HUES48 (cell line): ENCODE data around the gene RAPGEF2.

ENCODE experiments used
- H3K27ac ChIP-seq: one replicate; pipeline ENCODE4 v1.7.0; 2013; ENCODE audit warnings: low read depth, low read length, inconsistent platforms
- H3K27me3 ChIP-seq: 2 replicates; pipeline ENCODE4 v1.6.1; 2013; ENCODE audit warnings: mild to moderate bottlenecking, low read length; ENCODE audit not compliant: control insufficient read depth, insufficient read depth
- H3K36me3 ChIP-seq: 2 replicates; pipeline ENCODE4 v1.6.1; 2013; ENCODE audit warnings: low read length; ENCODE audit not compliant: control insufficient read depth, insufficient read depth
- H3K4me1 ChIP-seq: 2 replicates; pipeline ENCODE4 v1.6.1; 2013; ENCODE audit warnings: mild to moderate bottlenecking, low read length; ENCODE audit not compliant: control insufficient read depth, insufficient read depth
- H3K4me3 ChIP-seq: 2 replicates; pipeline ENCODE4 v1.5.1; 2013; ENCODE audit warnings: mild to moderate bottlenecking, low read depth, low read length
- H3K9ac ChIP-seq: 2 replicates; pipeline ENCODE4 v1.6.1; 2013; ENCODE audit warnings: mild to moderate bottlenecking, low read depth, low read length, moderate library complexity
- H3K9me3 ChIP-seq: 2 replicates; pipeline ENCODE4 v1.6.1; 2013; ENCODE audit warnings: low read length; ENCODE audit not compliant: control insufficient read depth, insufficient read depth

Gene RAPGEF2

DNA sequence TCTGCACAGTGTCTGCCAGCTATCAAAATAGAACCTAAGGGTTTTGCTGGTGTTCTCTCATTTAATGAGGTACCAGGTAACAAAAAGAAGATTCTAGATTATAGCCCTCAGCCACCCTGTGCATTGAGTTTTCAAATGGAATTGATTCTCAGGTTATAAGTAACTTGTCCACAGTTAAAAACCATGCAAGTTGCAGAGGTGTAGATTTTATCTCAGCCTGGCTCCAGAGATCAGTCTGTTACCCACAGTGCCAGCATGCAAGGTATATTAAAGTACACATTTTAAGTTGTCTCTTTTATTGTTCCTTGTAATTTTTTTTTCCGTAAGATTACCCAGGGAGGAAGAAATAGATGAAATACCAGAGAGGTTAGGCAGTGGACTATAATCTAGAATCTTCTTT, 59.7 kb downstream of the RAPGEF2 start:
- Histone ChIP-seq H3K4me3 (no peak overlapping the region), H3K27me3 (no peaks in the 10 kb centered on the region), H3K9ac (no peak overlapping the region), H3K27ac (no peak overlapping the region), H3K36me3 (no peaks in the 10 kb centered on the region), H3K9me3 (no peaks in the 10 kb centered on the region), H3K4me1 (peaks cover 15% of the 10 kb centered on the region)

DNA sequence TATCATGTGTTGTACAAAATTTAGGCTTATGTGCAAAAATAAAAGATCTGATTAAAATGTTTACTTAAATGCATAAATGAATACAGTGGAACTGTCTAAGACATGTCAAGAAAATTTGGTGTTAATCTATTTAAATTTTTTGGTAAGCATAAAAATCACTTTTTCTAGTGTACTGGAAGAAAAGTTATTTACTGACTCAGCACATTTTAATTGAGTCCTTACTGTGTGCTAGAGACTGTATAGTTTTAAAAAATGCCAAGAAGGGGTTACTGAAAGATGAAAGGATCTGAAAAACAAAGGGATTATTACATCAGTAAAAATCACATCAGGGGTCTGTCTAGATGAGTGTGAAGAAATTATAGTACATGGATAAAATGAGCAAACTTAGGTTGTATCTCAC, 60.6 kb downstream of the RAPGEF2 start:
- H3K27me3 ChIP-seq = no peaks in the 10 kb centered on the region
- H3K4me1 ChIP-seq = peaks cover 13% of the 10 kb centered on the region
- no peaks in the 10 kb centered on the region for H3K36me3 ChIP-seq
- H3K9ac ChIP-seq = no peak overlapping the region
- H3K4me3 ChIP-seq = no peak overlapping the region
- no peaks in the 10 kb centered on the region for H3K9me3 ChIP-seq
- H3K27ac ChIP-seq = no peak overlapping the region

DNA sequence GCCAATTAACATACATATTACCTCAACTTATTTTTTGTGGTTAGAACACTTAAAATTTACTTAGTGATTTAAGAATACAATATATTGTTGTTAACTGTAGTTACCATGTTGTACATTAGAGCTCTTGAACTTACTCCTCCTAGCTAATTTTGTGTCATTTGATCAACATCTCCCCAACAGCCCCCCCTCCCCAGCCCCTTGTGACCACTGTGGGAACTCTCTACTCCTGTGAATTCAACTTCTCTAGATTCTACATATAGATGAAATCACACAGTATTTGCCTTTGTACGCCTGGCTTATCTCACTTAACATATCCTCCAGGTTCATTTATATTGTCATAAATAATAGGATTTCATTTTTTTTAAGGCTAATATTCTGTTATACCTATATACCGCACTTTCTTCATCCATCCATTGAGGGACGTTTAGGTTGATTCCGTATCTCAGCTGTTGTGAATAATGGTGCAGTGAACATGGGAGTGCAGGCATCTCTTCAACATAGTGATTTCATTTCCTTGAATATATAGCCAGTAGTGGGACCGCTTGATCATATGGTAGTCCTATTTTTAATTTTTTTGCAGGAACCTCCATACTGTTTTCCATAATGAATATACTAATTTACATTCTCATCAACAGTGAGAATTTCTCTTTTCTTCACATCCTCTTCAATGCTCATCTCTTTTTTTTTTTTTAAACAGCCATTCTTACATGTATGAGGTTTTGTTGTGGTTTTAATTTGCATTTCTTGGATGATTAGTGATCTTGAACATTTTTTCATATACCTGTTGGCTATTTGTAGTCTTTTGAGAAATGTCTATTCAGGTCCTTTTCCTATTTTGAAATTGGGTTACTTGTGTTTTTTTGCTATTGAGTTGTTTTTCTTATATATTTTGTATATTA, 66.8 kb downstream of the RAPGEF2 start:
- peaks cover 29% of the 10 kb centered on the region for H3K4me1 ChIP-seq
- no peak overlapping the region for H3K27ac ChIP-seq
- no peaks in the 10 kb centered on the region for H3K9me3 ChIP-seq
- H3K9ac ChIP-seq = no peak overlapping the region
- H3K4me3 ChIP-seq = no peak overlapping the region
- no peaks in the 10 kb centered on the region for H3K36me3 ChIP-seq
- no peaks in the 10 kb centered on the region for H3K27me3 ChIP-seq

DNA sequence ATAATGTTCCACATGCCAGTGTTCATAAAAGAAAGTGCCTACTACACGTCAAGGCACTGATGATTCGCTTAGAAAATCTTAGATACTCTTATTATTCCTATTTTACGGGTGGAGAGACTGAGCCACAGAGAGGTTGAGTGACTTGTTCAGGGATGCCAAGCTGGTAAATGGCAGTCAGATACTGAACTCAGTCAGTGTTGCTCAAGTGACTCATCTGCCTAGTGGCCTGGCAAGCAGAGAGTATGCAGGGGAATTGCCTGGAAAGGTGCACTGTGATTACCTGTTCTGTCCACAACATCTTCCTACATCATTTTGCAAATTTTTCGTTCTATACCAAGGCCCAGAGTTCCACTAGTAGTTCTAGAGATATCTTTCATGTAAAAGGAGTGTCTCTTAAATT, 68.4 kb downstream of the RAPGEF2 start:
- Histone ChIP-seq H3K4me3 (no peak overlapping the region), H3K27me3 (no peaks in the 10 kb centered on the region), H3K9ac (no peak overlapping the region), H3K4me1 (peaks cover 44% of the 10 kb centered on the region), H3K36me3 (no peaks in the 10 kb centered on the region), H3K9me3 (no peaks in the 10 kb centered on the region), H3K27ac (no peak overlapping the region)

DNA sequence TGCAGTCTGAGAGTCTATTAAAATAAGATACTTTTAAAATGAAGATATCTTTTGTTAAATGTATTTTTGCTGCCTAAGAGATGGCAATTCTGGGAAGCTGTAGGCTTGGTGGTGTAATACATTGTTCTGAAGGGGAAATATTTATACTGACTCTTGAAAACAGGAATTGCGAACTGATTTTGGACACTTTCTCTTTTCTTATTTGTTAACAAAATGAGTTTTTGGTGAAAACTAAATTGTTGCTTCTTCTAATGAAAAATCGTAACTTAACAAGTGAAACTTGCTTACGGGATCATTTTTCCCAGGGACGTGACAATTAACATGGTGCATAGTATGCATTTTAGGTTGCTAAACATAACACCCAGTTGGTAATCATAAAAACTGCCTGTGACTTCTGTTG, 71.0 kb downstream of the RAPGEF2 start:
- peaks cover 54% of the 10 kb centered on the region for H3K4me1 ChIP-seq

DNA sequence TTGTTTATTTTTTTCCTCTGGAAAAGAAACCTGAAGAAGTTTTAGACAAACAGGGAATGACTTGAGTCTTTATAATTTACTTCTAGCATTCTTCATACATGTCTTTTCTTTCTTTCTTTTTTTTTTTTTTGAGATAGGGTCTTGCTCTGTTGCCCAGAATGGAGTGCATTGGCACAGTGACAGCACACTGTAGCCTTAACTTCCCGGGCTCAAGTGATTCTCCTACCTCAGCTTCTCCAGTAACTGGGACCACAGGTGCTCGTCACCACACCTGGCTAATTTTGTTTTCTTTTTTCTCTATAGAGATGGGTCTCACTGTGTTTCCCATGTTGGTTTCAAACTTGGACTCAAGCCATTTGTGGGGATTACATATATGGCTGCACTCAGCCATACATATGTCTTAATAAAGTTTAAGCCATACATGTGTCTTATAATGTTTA, 71.8 kb downstream of the RAPGEF2 start:
- no peaks in the 10 kb centered on the region for H3K27me3 ChIP-seq
- H3K4me3 ChIP-seq = no peak overlapping the region
- H3K27ac ChIP-seq = peak overlapping the region; percentile 94
- no peaks in the 10 kb centered on the region for H3K9me3 ChIP-seq
- peaks cover 62% of the 10 kb centered on the region for H3K4me1 ChIP-seq
- H3K9ac ChIP-seq = no peak overlapping the region
- no peaks in the 10 kb centered on the region for H3K36me3 ChIP-seq

More for the DNA sequence above, 71.0 kb downstream of the RAPGEF2 start:
- Histone ChIP-seq H3K9ac (peak overlapping the region; percentile 18; the same call in 1 of the 2 replicates), H3K36me3 (no peaks in the 10 kb centered on the region), H3K9me3 (no peaks in the 10 kb centered on the region), H3K27me3 (no peaks in the 10 kb centered on the region), H3K4me3 (no peak overlapping the region), H3K27ac (peak overlapping the region; percentile 94)

DNA sequence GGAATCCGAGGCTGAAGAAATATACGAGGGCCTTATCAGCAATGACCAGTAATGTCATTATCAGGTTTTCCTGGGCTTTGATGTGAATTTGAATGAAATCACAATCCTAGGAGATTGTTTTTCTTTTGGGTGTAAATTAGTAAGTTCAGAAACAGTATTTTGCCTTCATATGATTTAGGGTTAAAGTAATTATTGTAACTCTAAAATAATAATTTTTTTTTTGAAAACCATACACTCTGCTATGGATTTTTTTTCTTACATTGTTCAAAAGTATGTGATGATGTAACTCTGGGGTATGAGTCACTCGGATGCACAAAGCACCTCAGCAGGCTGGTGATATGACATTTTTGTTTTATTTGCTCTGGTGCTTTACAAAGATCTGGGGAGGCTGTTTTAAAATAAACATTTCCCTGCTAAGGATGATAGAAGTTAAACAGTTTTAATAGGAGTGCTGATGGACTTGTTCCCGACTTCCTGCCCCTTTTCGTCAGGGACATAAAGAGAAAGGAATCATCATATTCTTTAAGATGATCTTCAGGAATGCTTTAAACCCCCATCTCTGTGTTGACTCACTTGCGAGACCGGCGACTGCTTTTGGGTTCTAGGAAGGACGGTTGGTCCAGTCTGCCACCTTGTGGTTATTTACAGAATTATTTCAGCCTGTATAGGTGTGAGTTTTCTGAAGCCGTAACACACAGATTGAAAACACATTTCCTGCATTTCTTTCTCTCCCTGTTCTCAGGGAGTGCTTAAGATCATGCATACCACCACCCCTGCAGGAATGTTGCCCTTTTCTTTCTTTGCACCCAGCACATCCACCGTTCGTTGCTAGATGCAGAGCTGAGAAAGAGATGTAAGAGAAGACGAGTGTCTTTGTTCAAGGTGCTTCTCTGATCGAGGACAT, 72.5 kb downstream of the RAPGEF2 start:
- H3K27me3 ChIP-seq = no peaks in the 10 kb centered on the region
- H3K36me3 ChIP-seq = no peaks in the 10 kb centered on the region
- peak overlapping the region; percentile 47 for H3K9ac ChIP-seq
- peak overlapping the region; percentile 94 for H3K27ac ChIP-seq
- H3K9me3 ChIP-seq = no peaks in the 10 kb centered on the region
- H3K4me1 ChIP-seq = peaks cover 69% of the 10 kb centered on the region
- peak overlapping the region; percentile 10 for H3K4me3 ChIP-seq

DNA sequence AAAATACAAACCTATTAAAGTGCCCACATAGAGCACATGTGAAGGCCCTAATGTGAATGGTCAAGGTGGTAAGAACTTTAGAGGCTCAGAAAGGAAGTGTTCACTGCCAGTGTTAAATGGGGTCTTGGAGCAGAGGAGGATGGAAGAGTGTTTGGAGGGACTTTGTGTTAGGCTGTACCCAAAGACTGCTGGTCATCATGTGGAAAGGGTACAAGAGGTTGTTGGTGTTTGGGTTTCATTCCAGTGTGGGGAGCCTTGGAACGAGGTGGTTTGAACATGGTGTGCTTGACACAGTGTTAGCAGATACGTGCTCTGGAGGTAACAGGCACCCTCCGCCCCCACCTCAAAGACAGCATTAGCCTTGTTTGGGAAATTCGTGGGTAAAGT, 73.1 kb downstream of the RAPGEF2 start:
- Histone ChIP-seq H3K4me1 (peaks cover 69% of the 10 kb centered on the region), H3K9me3 (no peaks in the 10 kb centered on the region), H3K27ac (peak overlapping the region; percentile 94), H3K27me3 (no peaks in the 10 kb centered on the region), H3K36me3 (no peaks in the 10 kb centered on the region), H3K9ac (peak overlapping the region; percentile 47), H3K4me3 (peak overlapping the region; percentile 5; the same call in 1 of the 2 replicates)

DNA sequence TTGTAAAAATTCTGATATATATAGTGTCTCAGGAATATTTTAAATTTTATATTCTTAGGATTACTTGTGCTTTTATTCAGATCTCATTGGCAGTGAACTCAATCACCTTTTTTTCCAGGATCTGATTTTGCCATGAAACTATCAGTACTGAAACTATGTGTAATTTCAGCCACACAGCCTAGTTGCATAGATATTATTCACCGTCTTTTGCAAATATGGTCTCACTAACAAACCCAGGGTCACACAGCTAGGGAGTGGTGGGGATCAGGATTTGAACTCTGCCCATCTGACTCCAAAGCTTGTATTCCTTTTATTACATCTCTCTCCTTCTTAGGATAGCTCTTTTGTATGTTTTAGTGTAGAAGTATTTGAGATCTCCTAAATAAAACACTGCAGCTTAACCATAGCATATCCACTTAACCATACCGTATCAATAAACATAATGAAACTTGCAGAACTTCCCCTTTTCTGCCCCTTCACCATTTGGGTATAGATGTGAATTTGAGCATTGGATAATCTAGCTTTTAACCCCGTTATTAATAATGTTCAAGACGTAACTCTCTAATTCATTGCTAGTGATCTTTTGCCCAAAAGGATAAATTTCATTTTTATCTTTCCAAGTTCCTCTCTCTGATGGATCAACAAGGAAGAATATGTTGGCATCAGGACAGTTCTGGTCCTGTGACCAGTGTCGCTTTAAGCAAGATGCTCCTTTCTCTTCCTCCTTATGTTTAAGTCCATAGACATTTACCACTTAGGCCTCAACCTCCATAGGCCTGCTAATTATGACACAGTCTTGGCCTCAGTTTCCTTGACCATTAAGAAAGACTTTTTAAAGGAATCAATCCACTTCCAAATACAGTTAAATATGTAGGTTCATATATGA, 74.6 kb downstream of the RAPGEF2 start:
- no peaks in the 10 kb centered on the region for H3K36me3 ChIP-seq
- peaks cover 59% of the 10 kb centered on the region for H3K4me1 ChIP-seq
- no peak overlapping the region for H3K4me3 ChIP-seq
- H3K27me3 ChIP-seq = no peaks in the 10 kb centered on the region
- no peak overlapping the region for H3K27ac ChIP-seq
- H3K9me3 ChIP-seq = no peaks in the 10 kb centered on the region
- H3K9ac ChIP-seq = no peak overlapping the region

DNA sequence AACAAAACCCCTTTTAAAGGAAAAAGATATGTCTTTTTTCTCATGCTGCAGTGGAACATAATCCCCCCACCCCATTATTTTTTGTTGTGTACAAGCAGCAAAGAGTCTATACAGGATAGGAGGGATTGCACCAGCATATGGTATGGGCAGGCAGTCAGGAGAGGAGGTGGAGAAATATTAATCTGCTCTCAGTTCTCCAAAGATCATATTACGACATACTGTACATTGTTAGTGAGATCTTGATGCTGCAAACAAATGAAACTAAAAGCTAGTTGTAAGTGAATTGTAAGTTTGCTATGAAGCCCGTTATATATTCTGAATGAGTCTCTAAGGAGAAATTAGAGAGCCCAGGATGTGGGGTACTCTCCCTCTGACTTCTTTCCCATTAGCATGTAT, 75.3 kb downstream of the RAPGEF2 start:
- H3K9ac ChIP-seq = no peak overlapping the region

More for the DNA sequence above, 75.3 kb downstream of the RAPGEF2 start:
- Histone ChIP-seq H3K27ac (no peak overlapping the region), H3K36me3 (no peaks in the 10 kb centered on the region), H3K4me3 (no peak overlapping the region), H3K9me3 (no peaks in the 10 kb centered on the region), H3K4me1 (peaks cover 56% of the 10 kb centered on the region), H3K27me3 (no peaks in the 10 kb centered on the region)
